ENCODE results near the gene POU2F2. TPM values are rescaled to one million over a fixed set of nuclear protein-coding genes. Genes with fewer than 3 reads are reported as not detected.

POU2F2 gene
- total and polyA plus RNA-seq, 10 donors, result 22.3 to 67.4 (median 40.0) TPM

- no peaks in the 10 kb centered on the region for H3K9me3 ChIP-seq
- WGBS, 5 donors, result 89 to 95% (median 93%) methylated on average over 10 of the region's 10 CpGs
These were observed 11.8 kb downstream of the POU2F2 start for GRCh38 chr19:42120276-42120980.

GRCh38 chr19:42117076-42117475 is 15.2 kb downstream of the POU2F2 start:
- no peak for DNase-seq
- H3K4me3 ChIP-seq, result no peak overlapping the region
- H3K36me3 ChIP-seq, result peaks cover 0 to 63% (median 15%) of the 10 kb centered on the region in 6 donors
- H3K4me1 ChIP-seq, result peaks cover 26 to 100% (median 73%) of the 10 kb centered on the region in 6 donors
- H3K9me3 ChIP-seq, result no peaks in the 10 kb centered on the region
- WGBS, 5 donors, result 84 to 99% (median 92%) methylated on average over 6 of the region's 6 CpGs
- intact Hi-C loops (cut with DNase I; ENCODE audit: low total_unique reads), result no loop called here
- no peak for TF ChIP-seq POLR2AphosphoS5 (IDR thresholded peaks at IDR 0.05)
- TF ChIP-seq CTCF (IDR thresholded peaks at IDR 0.05 in 8 of 11, conservative IDR thresholded peaks at IDR 0.05 in 3 of 11), result no peak
- no peak for TF ChIP-seq POLR2A (IDR thresholded peaks at IDR 0.05)
- peak overlapping the region in 4 of 8 donors; percentile 48 to 92 (median 78) for H3K27ac ChIP-seq
- H3K27me3 ChIP-seq (replicated peaks in 1 of 7), result no peaks in the 10 kb centered on the region

More at GRCh38 chr19:42120276-42120980, 11.8 kb downstream of the POU2F2 start:
- intact Hi-C loops (cut with DNase I; ENCODE audit: low total_unique reads), result no loop called here
- H3K4me3 ChIP-seq, result no peak overlapping the region
- peaks cover 0 to 3% (median 0%) of the 10 kb centered on the region in 7 donors for H3K27me3 ChIP-seq (replicated peaks in 1 of 7)
- peaks cover 0 to 31% (median 15%) of the 10 kb centered on the region in 6 donors for H3K36me3 ChIP-seq
- TF ChIP-seq POLR2A (IDR thresholded peaks at IDR 0.05) (no peak), CTCF (IDR thresholded peaks at IDR 0.05 in 8 of 11, conservative IDR thresholded peaks at IDR 0.05 in 3 of 11) (no peak), POLR2AphosphoS5 (IDR thresholded peaks at IDR 0.05) (no peak)
- peaks cover 33 to 100% (median 78%) of the 10 kb centered on the region in 6 donors for H3K4me1 ChIP-seq
- DNase-seq, result no peak
- peak overlapping the region in 7 of 8 donors; percentile 48 to 92 (median 81) for H3K27ac ChIP-seq

GRCh38 chr19:42116308-42117075 is 15.8 kb downstream of the POU2F2 start:
- Histone ChIP-seq H3K36me3 (peaks cover 0 to 69% (median 15%) of the 10 kb centered on the region in 6 donors), H3K27ac (peak overlapping the region in 4 of 8 donors; percentile 76 to 92 (median 82)), H3K27me3 (replicated peaks in 1 of 7) (no peaks in the 10 kb centered on the region), H3K4me3 (no peak overlapping the region), H3K4me1 (peaks cover 20 to 100% (median 67%) of the 10 kb centered on the region in 6 donors), H3K9me3 (no peaks in the 10 kb centered on the region)
- intact Hi-C loops (cut with DNase I; ENCODE audit: low total_unique reads), result no loop called here
- TF ChIP-seq POLR2A (IDR thresholded peaks at IDR 0.05), result no peak
- peak in 3 of 11 experiments; percentile 8 to 41 (median 16) for TF ChIP-seq CTCF (IDR thresholded peaks at IDR 0.05 in 8 of 11, conservative IDR thresholded peaks at IDR 0.05 in 3 of 11)
- TF ChIP-seq POLR2AphosphoS5 (IDR thresholded peaks at IDR 0.05), result no peak
- 90 to 94% (median 93%) methylated on average over 13 to 20 of the region's 20 CpGs for WGBS, 5 donors
- DNase-seq, result no peak

GRCh38 chr19:42115705-42116104 is 16.5 kb downstream of the POU2F2 start:
- intact Hi-C loops (cut with DNase I; ENCODE audit: low total_unique reads), result no loop called here
- no peak for DNase-seq
- TF ChIP-seq POLR2AphosphoS5 (IDR thresholded peaks at IDR 0.05), result no peak
- TF ChIP-seq POLR2A (IDR thresholded peaks at IDR 0.05), result no peak
- TF ChIP-seq CTCF (IDR thresholded peaks at IDR 0.05 in 8 of 11, conservative IDR thresholded peaks at IDR 0.05 in 3 of 11), result no peak
- Histone ChIP-seq H3K4me3 (no peak overlapping the region), H3K36me3 (peaks cover 0 to 75% (median 15%) of the 10 kb centered on the region in 6 donors), H3K27ac (peak overlapping the region in 5 of 8 donors; percentile 14 to 92 (median 81)), H3K9me3 (no peaks in the 10 kb centered on the region), H3K4me1 (peaks cover 13 to 100% (median 60%) of the 10 kb centered on the region in 6 donors), H3K27me3 (replicated peaks in 1 of 7) (no peaks in the 10 kb centered on the region)
- 83 to 92% (median 86%) methylated on average over 4 of the region's 4 CpGs for WGBS, 5 donors
